ENCODE results near the gene MPHOSPH10. TPM values are rescaled to one million over a fixed set of nuclear protein-coding genes. Genes with fewer than 3 reads are reported as not detected.

MPHOSPH10 gene
- total and polyA plus RNA-seq, 8 donors = 16.2 to 30.6 (median 23.0) TPM

- intact Hi-C loops (cut with DNase I; ENCODE audit: low total_unique reads) = no loop called here
- Histone ChIP-seq H3K36me3 (no peaks in the 10 kb centered on the region), H3K4me3 (peak overlapping the region in 2 of 4 donors; percentile 8 to 16), H3K4me1 (peaks cover 7 to 13% (median 10%) of the 10 kb centered on the region in 4 donors), H3K27me3 (peaks cover 0 to 11% (median 7%) of the 10 kb centered on the region in 3 donors), H3K9me3 (no peaks in the 10 kb centered on the region), H3K27ac (no peak overlapping the region)
- WGBS, 5 donors = 44 to 71% (median 53%) methylated on average over 6 of the region's 6 CpGs
- TF ChIP-seq CTCF (IDR thresholded peaks at IDR 0.05) = no peak
- TF ChIP-seq EP300 (IDR thresholded peaks at IDR 0.05) = no peak
- TF ChIP-seq POLR2AphosphoS5 (IDR thresholded peaks at IDR 0.05) = no peak
- no peak for TF ChIP-seq POLR2A (IDR thresholded peaks at IDR 0.05)
- peak in 1 of 2 donors; percentile 82 for DNase-seq
Measured at GRCh38 chr2:71156573-71156972, 26.1 kb downstream of the MPHOSPH10 start.

GRCh38 chr2:71157124-71157793 lies 26.8 kb downstream of the MPHOSPH10 start:
- Histone ChIP-seq H3K36me3 (no peaks in the 10 kb centered on the region), H3K9me3 (no peaks in the 10 kb centered on the region), H3K27me3 (peaks cover 0 to 11% (median 7%) of the 10 kb centered on the region in 3 donors), H3K4me3 (peak overlapping the region; percentile 8 to 22 (median 17)), H3K4me1 (peaks cover 7 to 13% (median 10%) of the 10 kb centered on the region in 4 donors), H3K27ac (peak overlapping the region in 1 of 5 donors; percentile 29)
- WGBS, 5 donors = 3 to 14% (median 9%) methylated on average over 15 to 16 of the region's 16 CpGs
- intact Hi-C loops (cut with DNase I; ENCODE audit: low total_unique reads) = no loop called here
- peak; percentile 59 to 81 for DNase-seq
- TF ChIP-seq POLR2AphosphoS5 (IDR thresholded peaks at IDR 0.05) (no peak), EP300 (IDR thresholded peaks at IDR 0.05) (no peak), CTCF (IDR thresholded peaks at IDR 0.05) (peak in 5 of 7 experiments; percentile 41 to 64 (median 49)), POLR2A (IDR thresholded peaks at IDR 0.05) (no peak)

DNA sequence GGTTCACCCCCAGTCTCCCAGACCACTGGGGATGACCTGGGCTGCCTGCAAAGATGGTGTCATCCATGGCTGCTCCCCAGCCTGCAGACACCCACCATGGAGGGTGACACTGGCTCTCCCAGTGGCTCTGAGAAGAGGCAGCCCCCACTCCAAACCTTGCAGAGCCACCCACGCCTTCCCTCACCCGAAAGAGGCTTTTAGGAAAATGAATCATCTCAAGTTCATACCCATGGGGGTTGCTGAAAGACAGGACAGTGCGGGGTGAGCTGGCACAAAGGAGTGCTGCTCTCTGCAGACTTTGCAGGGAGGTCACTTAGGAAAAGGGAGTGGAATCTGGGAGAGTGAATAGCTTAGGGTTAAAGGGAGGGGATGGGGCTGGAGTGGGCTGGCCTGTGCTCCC lies 36.4 kb downstream of the MPHOSPH10 start:
- intact Hi-C loops (cut with DNase I; ENCODE audit: low total_unique reads) = no loop called here
- Histone ChIP-seq H3K27me3 (no peaks in the 10 kb centered on the region), H3K4me1 (no peaks in the 10 kb centered on the region), H3K9me3 (no peaks in the 10 kb centered on the region), H3K4me3 (no peak overlapping the region), H3K36me3 (no peaks in the 10 kb centered on the region), H3K27ac (no peak overlapping the region)
- no peak for DNase-seq
- no peak for TF ChIP-seq EP300 (IDR thresholded peaks at IDR 0.05)
- TF ChIP-seq POLR2AphosphoS5 (IDR thresholded peaks at IDR 0.05) = no peak
- TF ChIP-seq POLR2A (IDR thresholded peaks at IDR 0.05) = no peak
- TF ChIP-seq CTCF (IDR thresholded peaks at IDR 0.05) = no peak
- 64 to 85% (median 74%) methylated on average over 2 to 3 of the region's 3 CpGs for WGBS, 5 donors

- Histone ChIP-seq H3K27me3 (no peaks in the 10 kb centered on the region), H3K4me3 (no peak overlapping the region), H3K36me3 (no peaks in the 10 kb centered on the region), H3K27ac (no peak overlapping the region), H3K4me1 (no peaks in the 10 kb centered on the region), H3K9me3 (no peaks in the 10 kb centered on the region)
- intact Hi-C loops (cut with DNase I; ENCODE audit: low total_unique reads) = no loop called here
- DNase-seq = no peak
- no peak for TF ChIP-seq POLR2AphosphoS5 (IDR thresholded peaks at IDR 0.05)
- TF ChIP-seq CTCF (IDR thresholded peaks at IDR 0.05) = no peak
- no peak for TF ChIP-seq EP300 (IDR thresholded peaks at IDR 0.05)
- no peak for TF ChIP-seq POLR2A (IDR thresholded peaks at IDR 0.05)
- WGBS, 5 donors = 49 to 78% (median 61%) methylated on average over 1 of the region's 1 CpG
Measured at GRCh38 chr2:71173096-71173495, 42.7 kb downstream of the MPHOSPH10 start.
